HG02970 (cell line): ENCODE data around the gene SLAIN2.
"Not testable (repeated sequence)": the region's sequence is repeated elsewhere in the genome, so short reads cannot be mapped to it uniquely, and the experiment has no call there.

Experiments
- ATAC-seq: cut with Tn5 transposase; IDR thresholded peaks from one replicate; pipeline ENCODE4 v1.9.1; 2021; ENCODE audit warnings: mild to moderate bottlenecking, moderate library complexity, moderate number of reproducible peaks; ENCODE audit not compliant: unreplicated experiment, low FRiP score

Gene SLAIN2

DNA sequence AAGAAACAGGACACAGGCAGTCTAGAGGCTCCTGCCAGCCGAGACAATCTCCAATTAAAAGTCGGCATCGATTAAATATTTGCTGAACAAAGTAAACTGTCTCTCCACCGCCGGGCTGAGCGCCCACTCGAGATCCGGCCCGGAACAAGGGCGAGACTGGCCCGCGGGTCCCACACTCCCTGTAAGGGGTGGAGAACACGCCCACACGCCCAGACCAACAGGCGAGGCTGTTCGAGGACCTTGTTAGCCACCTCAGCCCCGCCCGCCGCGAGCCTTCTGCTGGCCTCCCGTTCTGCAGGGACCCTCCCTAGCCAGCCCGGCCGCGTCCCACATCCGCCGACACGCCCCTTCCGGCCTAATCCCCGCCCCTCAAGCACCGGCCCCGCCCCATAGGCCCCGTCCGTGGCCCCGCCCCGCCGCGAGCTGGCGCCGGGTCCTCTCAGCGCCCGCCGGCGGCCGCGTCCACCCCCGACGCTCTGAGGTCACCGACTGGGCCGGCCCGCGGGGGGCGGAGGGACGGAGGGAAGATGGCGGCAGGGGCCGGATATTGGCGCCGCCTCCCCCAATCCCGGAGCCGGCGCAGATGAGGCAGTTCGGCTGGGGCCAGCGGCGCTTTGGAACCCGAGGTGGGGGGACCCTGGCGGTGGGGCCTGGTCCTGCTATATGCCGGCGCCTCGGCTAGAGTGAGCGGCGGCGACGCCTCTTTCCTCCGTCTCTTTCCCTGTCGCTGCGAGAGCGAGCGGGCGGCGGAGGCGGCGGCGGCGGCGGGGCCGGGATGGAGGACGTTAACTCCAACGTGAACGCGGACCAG, at the start of gene SLAIN2:
TSS of gene SLAIN2 (plus strand) at position 565 of the 811 bp plus-strand sequence. CDS start at position 776, 211 bp downstream.
- peak; percentile 89 for ATAC-seq

DNA sequence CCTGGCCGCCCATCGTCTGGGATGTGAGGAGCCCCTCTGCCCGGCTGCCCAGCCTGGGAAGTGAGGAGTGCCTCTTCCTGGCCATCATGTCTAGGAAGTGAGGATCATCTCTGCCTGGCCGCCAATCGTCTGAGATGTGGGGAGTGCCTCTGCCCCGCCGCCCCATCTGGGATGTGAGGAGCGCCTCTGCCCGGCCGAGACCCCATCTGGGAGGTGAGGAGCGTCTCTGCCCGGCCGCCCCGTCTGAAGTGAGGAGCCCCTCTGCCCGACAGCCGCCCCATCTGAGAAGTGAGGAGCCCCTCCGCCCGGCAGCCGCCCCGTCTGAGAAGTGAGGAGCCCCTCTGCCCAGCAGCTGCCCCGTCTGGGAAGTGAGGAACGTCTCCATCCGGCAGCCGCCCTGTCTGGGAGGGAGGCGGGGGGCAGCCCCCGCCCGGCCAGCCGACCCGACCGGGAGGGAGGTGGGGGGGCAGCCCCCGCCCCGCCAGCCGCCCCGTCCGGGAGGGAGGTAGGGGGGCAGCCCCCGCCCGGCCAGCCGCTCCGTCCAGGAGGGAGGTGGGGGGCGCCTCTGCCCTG, 49.0 kb upstream of the SLAIN2 start:
- not testable (repeated sequence) for ATAC-seq

DNA sequence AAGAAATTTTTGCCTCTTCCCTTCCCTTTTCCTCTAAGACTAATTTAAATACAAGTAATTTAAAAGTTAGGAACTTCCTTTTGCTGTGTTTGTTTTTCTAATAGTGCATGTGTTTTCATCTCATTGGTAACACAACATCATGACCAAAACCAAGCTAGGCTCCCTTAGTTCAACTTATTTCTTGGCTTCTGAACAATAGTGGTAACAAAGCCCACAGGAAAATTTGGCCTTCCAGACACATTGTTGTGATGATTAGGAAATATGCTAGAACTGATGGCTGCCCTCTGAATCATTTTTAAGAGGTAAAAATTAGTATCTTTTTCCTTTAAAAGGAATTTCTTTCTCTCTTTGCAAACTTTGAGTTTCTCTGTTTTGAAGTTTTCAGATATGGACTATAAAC, 46.2 kb upstream of the SLAIN2 start:
- no peak for ATAC-seq

DNA sequence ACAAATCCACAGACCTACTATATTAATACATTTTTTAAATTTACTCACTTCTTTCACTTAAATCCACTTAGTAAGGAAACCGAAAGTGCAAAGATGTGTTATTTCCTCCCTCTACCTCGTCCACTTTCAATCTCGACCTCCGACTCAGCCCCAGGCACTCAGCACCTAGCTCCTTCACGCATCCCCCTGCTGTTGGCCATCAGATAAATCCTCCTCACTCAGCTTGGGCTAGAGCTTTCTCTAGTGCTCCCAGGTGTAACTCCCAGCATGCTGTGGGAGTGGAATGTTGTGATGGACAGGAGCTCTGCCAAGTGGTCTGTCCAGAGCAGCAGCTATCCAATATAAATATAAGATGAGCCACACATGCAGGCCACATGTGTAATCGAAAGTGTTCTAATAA, 45.0 kb upstream of the SLAIN2 start:
- peak; percentile 64 for ATAC-seq

DNA sequence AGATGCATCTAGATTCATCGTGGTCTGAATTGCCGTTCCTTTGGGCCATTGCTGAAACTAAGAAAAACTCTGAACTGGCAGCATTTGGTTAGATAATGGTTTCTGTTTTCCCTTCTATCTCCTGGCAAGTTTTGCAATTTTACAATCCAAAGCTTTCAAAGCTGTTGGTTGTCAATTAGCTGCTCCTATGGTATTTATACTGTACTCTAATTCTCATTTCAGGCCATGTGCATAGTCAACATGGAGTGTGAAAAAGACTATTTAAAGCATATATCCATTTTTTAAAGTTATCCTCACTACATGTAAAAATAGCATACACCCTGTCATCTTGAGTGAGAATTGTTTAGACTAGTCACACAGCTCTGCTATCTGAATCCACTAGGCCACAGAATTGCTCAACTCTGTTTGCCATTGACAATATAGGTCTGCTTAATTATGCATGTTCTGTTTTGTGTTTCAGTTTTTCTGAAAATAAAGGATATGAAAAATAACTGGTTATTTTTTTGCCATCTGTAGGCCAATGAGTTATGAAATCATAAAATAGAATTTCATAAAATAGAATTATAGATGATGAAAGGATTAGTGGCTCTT, 44.0 kb upstream of the SLAIN2 start:
- ATAC-seq = no peak

DNA sequence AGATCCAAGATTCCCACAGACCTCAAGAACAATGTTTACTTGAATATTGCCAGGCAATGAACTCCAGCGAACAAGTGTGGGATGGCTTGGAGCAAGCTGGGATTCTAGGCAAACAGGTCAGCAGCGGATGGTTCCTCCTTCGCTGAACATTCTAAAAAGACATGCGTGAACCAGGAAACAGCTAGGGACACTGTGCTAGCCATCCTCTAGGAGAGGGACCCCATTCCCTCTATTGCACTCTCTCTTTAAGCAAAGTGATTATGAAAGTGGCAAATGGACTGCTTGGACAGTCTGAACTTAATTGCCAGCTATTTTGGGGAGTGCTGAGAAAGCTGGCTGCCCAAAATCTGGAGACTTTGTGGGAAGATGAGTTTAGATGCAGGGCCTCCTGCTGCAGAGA, 41.8 kb upstream of the SLAIN2 start:
- no peak for ATAC-seq

DNA sequence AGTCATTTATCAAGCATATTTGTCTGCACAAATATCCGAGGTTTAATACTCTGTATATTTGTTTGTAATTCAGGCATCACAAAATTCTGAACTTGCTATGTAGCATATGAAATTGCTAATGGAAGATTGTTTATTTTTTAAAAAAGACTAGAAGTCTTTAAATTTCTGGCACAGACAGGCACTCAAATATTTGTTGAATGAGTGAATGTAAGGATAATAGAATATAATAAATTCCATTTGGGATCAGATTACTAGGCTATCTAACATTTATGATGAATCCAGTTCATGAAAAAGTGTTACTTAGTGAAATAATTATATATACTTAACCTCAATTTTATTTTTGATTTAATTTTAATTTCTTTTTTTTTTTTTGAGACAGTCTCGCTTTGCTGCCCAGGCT, 41.3 kb upstream of the SLAIN2 start:
- ATAC-seq = no peak

DNA sequence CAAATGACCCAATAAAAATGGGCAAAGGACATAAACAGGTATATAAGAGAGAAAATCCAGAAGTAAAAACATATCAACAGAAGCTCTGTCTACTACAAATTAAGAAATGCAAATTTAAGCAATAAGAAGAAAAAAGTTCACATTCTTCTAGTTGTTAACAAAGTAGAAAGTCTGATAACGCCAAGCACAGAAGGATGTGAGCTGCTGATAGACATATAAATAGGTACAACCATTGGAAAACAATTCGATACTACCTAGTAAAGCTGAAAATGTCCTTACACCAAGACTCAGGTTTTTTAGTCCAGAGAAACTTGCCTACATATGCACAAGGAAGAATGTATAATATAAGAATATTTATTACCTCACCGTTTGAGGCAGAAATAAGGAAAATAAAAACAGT, 35.8 kb upstream of the SLAIN2 start:
- no peak for ATAC-seq

DNA sequence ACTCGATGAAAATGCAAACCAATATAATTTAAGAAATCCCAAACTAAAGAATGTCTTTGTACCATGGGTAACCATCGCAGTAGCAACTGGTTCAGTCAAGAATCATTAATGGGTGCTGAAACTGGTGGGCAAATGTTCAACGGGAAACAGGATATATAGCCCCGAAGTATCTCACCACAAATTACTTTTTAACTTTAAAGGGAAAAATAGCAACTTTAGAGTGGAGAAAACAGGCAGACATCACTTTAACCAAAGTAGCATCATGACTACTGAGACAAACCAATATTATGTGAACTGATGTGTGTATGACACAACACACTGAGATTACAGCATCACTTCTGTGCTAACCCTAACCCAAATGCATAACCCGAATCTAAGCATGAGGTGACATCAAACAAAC, 33.8 kb upstream of the SLAIN2 start:
- ATAC-seq = no peak

DNA sequence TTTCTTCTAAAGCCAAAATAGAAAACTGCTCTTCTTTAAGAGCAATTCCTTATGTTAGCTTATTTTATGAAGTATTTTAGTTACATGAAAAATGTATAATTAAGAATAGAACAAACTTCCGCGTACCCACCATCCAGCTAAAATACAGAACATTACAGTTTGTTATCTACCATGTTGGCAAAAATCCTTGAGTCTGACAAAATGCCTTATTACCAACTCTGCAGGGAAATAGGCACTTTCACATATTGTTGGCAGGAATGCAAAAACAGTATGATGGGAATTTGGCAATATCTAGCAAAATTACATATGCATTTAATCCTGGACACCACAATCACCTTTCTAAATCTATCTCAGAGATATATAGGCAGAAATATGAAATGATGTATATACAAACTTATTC, 32.4 kb upstream of the SLAIN2 start:
- no peak for ATAC-seq

DNA sequence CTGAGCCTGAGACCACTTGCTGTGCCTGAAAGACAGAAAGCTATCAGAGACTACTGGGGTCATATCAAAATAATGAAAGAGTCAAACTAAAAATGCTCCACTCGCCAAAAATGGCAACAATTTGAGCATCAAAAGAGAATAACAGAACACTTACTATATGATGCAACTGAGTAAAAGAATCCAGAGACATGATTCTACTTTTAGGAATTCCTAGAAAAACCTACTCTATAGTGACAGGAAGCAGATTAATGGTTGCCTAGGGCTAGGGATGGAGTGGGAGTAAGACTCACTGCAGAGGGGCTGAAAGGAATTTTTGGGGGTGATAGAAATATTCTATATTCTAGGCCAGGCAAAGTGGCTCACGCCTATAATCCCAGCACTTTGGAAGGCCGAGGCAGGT, 29.4 kb upstream of the SLAIN2 start:
- no peak for ATAC-seq

DNA sequence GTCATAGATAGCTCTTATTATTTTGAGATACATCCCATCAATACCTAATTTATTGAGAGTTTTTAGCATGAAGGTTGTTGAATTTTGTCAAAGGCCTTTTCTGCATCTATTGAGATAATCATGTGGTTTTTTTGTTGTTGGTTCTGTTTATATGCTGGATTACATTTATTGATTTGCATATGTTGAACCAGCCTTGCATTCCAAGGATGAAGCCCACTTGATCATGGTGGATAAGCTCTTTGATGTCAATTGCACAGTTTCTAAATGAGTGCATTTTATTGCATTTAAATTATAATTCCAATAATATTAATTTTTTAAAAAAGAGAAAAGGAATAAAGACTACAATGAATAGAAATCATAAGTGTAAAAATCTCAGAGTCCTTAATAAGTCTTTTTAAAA, 26.6 kb upstream of the SLAIN2 start:
- not testable (repeated sequence) for ATAC-seq

DNA sequence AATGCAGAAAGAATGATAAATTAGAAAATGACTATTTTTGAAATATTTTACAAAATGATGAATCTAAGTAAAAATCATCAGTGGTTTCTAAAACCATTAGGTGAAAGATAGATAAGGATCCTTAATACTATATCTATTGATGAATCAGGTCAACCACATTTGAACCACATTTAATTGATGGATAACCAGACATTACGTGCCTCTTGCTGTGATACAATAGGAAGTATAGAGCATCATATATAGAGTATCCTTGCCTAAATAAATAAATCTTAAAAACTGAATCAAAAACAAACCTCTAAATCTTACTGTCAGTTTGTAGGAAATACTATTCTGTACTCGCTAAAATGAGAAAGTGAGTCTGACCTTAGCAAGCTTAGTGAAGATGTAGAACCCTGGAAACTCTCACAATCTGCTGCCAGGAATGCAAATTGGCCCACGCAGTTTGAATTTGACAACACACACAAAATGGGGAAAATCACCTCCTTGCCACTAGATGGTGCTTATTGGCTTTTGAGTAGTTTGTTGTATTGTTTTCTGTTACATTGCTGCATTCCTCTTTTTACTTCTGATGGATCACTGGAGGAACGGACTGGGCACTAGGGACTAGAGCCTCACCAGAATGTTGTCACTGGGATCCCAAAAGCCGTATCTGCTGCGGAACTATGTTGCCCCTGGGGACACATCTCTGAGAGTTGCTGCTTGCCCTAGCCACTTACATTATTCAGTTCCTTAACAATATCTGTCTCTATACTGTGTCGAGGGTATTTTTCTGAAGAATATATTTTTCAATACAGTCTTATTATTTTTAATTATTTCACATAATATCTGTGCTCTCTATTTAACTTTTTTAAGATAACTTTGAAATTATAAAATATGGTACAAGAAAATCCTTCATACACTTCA, 25.4 kb upstream of the SLAIN2 start:
- no peak for ATAC-seq

DNA sequence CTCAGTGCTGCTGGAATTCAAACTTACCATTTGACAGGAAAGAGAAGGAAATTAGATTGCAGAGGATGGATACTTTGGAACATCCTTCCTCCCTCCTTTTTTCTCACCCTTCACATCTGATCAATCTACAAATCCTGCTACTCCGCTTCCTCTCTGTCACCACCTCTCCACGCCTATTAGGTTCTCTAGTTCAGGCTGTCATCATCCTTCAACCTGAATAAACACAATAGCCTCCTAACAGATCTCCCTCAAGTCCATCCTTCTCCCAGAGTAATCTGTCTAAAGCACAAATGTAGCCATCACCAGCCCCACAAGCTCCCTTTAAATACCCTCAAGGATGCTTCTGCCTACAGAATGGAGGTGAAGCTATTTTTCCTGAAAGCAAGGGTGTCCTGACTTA, 20.0 kb upstream of the SLAIN2 start:
- no peak for ATAC-seq

DNA sequence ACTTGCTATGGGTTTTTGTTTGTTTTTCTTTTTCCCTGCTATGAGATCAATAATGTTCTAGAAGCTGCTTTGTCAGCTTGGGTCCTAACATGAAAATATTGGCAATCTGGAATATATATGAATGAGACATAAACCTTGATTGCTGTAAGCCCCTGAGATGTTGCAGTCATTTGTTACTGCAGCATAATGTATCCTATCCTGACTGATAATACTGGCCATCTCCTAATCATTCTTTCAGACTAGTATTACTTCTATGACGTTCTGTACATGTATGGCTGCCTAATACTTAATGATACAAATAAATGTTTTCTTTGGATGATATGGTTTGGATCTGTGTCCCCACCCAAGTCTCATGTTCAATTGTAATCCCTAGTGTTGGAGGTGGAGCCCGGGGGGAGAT, 19.3 kb upstream of the SLAIN2 start:
- ATAC-seq = no peak

DNA sequence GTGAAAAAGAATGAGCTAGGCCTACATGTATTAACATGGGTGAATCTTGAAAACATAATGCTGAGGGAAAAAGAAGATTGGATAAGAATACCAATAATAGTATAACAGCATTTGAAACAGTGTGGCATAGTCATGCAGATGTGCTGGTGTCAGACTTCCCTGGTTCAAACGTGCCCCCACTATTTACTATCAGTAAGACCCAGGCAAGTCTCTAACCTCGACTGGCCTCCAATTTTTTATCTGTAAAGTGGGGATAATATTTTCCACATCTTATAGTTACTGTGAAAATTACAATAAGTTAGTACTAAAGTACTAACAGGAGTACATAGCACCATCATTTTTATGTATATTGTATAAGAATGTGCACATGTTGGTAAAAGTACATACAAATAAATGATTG, 17.0 kb upstream of the SLAIN2 start:
- no peak for ATAC-seq

DNA sequence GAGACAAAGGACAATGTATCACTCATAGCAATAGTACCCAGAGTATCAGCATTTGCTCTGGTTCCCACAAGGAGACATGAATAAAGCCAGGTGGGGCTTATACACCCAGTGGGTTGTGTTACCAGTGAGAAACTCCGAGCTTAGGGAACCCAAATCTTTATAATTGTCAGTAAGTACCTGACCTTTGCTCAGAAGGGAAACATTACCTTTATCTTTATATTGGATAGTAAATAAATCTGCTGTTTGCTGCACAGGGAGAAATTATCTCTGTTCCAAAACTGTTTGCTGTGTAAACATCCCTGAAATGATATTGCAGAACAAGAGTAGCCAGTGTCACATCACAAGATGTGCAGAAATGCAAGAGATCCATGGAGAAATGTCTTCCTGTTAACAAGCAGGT, 12.1 kb upstream of the SLAIN2 start:
- no peak for ATAC-seq

DNA sequence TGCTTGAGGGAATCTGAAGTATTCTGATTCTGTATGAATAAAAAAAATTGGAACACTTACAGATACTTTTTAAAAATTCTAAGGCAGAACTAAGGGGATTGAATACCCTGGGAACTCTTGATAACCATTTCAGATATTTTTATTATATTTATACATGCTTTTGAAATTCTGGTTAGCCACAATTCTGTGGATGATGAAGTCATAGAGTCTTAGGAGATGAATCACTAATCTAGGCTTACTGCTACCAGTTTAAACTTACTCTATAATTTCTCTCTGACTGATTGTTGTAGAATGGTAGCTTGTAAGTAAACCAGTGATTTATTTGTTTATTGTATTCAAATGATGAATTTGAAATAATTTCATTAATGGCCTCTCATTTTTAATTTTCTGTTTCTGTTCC, 11.4 kb upstream of the SLAIN2 start:
- no peak for ATAC-seq

DNA sequence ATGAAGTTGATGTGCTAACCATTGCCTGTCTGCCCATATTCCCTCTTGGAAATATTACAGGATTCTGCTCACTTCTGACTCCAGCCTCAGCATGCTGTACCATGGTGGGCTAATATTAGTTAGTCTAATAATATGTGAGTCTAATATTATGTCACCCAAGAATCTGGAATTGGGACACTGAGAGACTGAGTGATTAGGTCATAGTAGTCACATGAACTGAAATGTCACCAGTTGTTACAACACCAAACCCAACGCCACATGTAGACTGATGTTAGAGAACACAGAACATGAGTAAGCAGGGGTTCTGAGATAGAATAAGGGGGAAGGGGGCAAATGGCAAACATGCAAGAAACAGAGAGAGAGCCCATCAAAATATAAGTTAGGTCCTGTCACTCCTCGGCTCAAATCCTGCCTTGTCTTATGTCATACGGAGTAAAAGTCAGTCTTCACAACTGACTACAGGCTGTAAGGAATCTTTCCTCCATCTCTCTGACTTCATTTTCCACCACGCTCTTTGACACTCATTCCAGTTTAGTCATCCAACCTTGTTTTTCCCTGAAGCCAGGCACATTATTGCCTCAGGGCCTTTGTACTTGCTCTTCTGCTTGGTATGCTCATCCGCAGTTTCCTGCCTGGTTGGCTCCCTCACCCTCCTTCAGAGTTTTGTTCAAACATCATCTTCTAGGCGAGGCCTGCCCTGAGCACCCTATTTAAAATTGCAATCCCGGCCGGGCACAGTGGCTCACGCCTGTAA, 9.6 kb upstream of the SLAIN2 start:
- no peak for ATAC-seq

DNA sequence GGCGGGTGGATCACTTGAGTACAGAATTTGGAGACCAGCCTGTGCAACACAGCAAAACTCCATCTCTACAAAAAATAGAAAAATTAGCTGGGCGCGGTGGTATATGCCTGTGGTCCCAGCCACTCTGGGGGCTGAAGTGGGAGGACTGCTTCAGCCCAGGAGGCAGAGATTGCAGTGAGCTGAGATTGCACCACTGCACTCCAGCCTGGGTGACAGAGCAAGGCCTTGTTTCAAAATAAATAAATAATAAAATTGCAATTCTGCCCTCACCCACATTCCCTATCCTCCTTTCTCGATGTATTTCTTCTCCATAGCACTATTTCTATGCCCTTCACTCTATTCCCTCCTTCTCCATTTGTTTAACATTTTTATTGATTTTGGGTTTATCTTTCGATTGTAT, 8.7 kb upstream of the SLAIN2 start:
- ATAC-seq = no peak
